ENCODE results near the gene PDPR. TPM values are rescaled to one million over a fixed set of nuclear protein-coding genes. Genes with fewer than 3 reads are reported as not detected.
"Not testable (repeated sequence)": the region's sequence is repeated elsewhere in the genome, so short reads cannot be mapped to it uniquely, and the experiment has no call there.

The PDPR gene
- total and polyA plus RNA-seq, 2 of the 4 experiments (the other 2 are of a cell fraction): 12.2 to 19.4 TPM

GRCh38 chr16:70123822-70124221 lies 9.7 kb downstream of the PDPR start:
- H4K5ac ChIP-seq (ENCODE audit: low read depth, low read length); H3K14ac ChIP-seq (replicated peaks; ENCODE audit: low read depth, low read length); POLR2A ChIA-PET (ENCODE audit: unreplicated experiment); in situ Hi-C loops (cut with MboI; ENCODE audit: low sequenced_read_pairs); ATAC-seq (ENCODE audit: low read depth); H3K9me1 ChIP-seq (ENCODE audit: insufficient read depth, low read length); H2AK5ac ChIP-seq (ENCODE audit: low read depth, low read length); H4K8ac ChIP-seq (ENCODE audit: low read depth in 2 of 2, low read length in 2 of 2); H2BK5ac ChIP-seq (ENCODE audit: low read depth, low read length, poor library complexity, severe bottlenecking); H4K91ac ChIP-seq (ENCODE audit: insufficient read depth, low read depth, low read length); BruUV-seq (replicated peaks); H2BK15ac ChIP-seq (ENCODE audit: low read depth, low read length); H3K27ac ChIP-seq (ENCODE audit: insufficient read depth, low read length); H3K4me2 ChIP-seq (ENCODE audit: low read depth, low read length); intact Hi-C loops (cut with micrococcal nuclease); H3K23ac ChIP-seq (ENCODE audit: low read depth, low read length); dilution Hi-C loops (cut with HindIII; ENCODE audit: low sequenced_read_pairs, unreplicated experiment); H2AK9ac ChIP-seq (replicated peaks; ENCODE audit: low read depth, low read length, poor library complexity); H2BK20ac ChIP-seq (ENCODE audit: low read depth, low read length); DNase-seq; H3K79me1 ChIP-seq (ENCODE audit: low read depth in 1 of 2, low read length in 2 of 2); H2BK120ac ChIP-seq (ENCODE audit: low read depth, low read length); H3K9me3 ChIP-seq (ENCODE audit: control insufficient read depth, insufficient read depth, low read length); H3K27me3 ChIP-seq (ENCODE audit: control insufficient read depth, insufficient read depth, low read length); H3K4me1 ChIP-seq (ENCODE audit: control insufficient read depth, insufficient read depth, low read length); H3K4me3 ChIP-seq (ENCODE audit: insufficient read depth, low read depth, low read length); H3K56ac ChIP-seq (ENCODE audit: extremely low read depth, insufficient read depth, low read length); H3K4ac ChIP-seq (ENCODE audit: low read depth, low read length); H4K20me1 ChIP-seq (ENCODE audit: insufficient read depth, low read length); H3K18ac ChIP-seq (ENCODE audit: low read depth, low read length); H3K9ac ChIP-seq (ENCODE audit: low read depth, low read length); H2AFZ ChIP-seq (replicated peaks; ENCODE audit: low read length, poor library complexity): not testable (repeated sequence)
- CTCF ChIA-PET: interaction anchor here (0.6 kb wide), 1 partner anchor 450 kb away, joined by 4 read pairs; no protein-coding TSS in a partner anchor
- 94% methylated on average over 9 of the region's 14 CpGs; no CpG with 5 or more reads in 1 of the 2 experiments for WGBS, 2 experiments (ENCODE audit: extremely low coverage in 2 of 2, insufficient read length in 1 of 2)
- H3K36me3 ChIP-seq (ENCODE audit: control insufficient read depth, insufficient read depth, low read length): peaks cover 24% of the 10 kb centered on the region

GRCh38 chr16:70126226-70126625 lies 12.1 kb downstream of the PDPR start:
- H2AFZ ChIP-seq (replicated peaks; ENCODE audit: low read length, poor library complexity); H2AK9ac ChIP-seq (replicated peaks; ENCODE audit: low read depth, low read length, poor library complexity); H3K18ac ChIP-seq (ENCODE audit: low read depth, low read length); H4K91ac ChIP-seq (ENCODE audit: insufficient read depth, low read depth, low read length); in situ Hi-C loops (cut with MboI; ENCODE audit: low sequenced_read_pairs); DNase-seq; H3K79me1 ChIP-seq (ENCODE audit: low read depth in 1 of 2, low read length in 2 of 2); POLR2A ChIA-PET (ENCODE audit: unreplicated experiment); dilution Hi-C loops (cut with HindIII; ENCODE audit: low sequenced_read_pairs, unreplicated experiment); H3K4me3 ChIP-seq (ENCODE audit: insufficient read depth, low read depth, low read length); H2BK120ac ChIP-seq (ENCODE audit: low read depth, low read length); H3K56ac ChIP-seq (ENCODE audit: extremely low read depth, insufficient read depth, low read length); H4K5ac ChIP-seq (ENCODE audit: low read depth, low read length); H4K20me1 ChIP-seq (ENCODE audit: insufficient read depth, low read length); H3K27me3 ChIP-seq (ENCODE audit: control insufficient read depth, insufficient read depth, low read length); H2AK5ac ChIP-seq (ENCODE audit: low read depth, low read length); H3K9me3 ChIP-seq (ENCODE audit: control insufficient read depth, insufficient read depth, low read length); H2BK15ac ChIP-seq (ENCODE audit: low read depth, low read length); H3K4me1 ChIP-seq (ENCODE audit: control insufficient read depth, insufficient read depth, low read length); H3K9me1 ChIP-seq (ENCODE audit: insufficient read depth, low read length); H3K23ac ChIP-seq (ENCODE audit: low read depth, low read length); H2BK5ac ChIP-seq (ENCODE audit: low read depth, low read length, poor library complexity, severe bottlenecking); H3K9ac ChIP-seq (ENCODE audit: low read depth, low read length); H2BK20ac ChIP-seq (ENCODE audit: low read depth, low read length); BruUV-seq (replicated peaks); H3K14ac ChIP-seq (replicated peaks; ENCODE audit: low read depth, low read length); CTCF ChIA-PET; H4K8ac ChIP-seq (ENCODE audit: low read depth in 2 of 2, low read length in 2 of 2); intact Hi-C loops (cut with micrococcal nuclease); ATAC-seq (ENCODE audit: low read depth); H3K4me2 ChIP-seq (ENCODE audit: low read depth, low read length); H3K27ac ChIP-seq (ENCODE audit: insufficient read depth, low read length); H3K4ac ChIP-seq (ENCODE audit: low read depth, low read length): not testable (repeated sequence)
- WGBS, 2 experiments (ENCODE audit: extremely low coverage in 2 of 2, insufficient read length in 1 of 2): 87% methylated on average over 6 of the region's 11 CpGs; no CpG with 5 or more reads in 1 of the 2 experiments
- H3K36me3 ChIP-seq (ENCODE audit: control insufficient read depth, insufficient read depth, low read length): peaks cover 30% of the 10 kb centered on the region
